Hematopoietic multipotent progenitor cell treated with erythropoietin and hydrocortisone succinate and interleukin-3 and kit ligand, for 15 days (in vitro differentiated cells): ENCODE data around the gene LAT.

Experiments used
- DNase-seq: peaks from one replicate; pipeline ENCODE4 v3.0.0-alpha.2; 2015; ENCODE audit warnings: low spot score

LAT gene

GRCh38 chr16:29007730-29008593, 23.1 kb downstream of the LAT start:
- peak; percentile 90 for DNase-seq

- DNase-seq, result peak; percentile 88
These were observed 24.4 kb downstream of the LAT start for GRCh38 chr16:29009050-29009837.

GRCh38 chr16:29009838-29010166, 24.9 kb downstream of the LAT start:
- DNase-seq, result peak; percentile 26

- peak; percentile 18 for DNase-seq
These were observed 26.3 kb downstream of the LAT start for GRCh38 chr16:29011112-29011511.

DNA sequence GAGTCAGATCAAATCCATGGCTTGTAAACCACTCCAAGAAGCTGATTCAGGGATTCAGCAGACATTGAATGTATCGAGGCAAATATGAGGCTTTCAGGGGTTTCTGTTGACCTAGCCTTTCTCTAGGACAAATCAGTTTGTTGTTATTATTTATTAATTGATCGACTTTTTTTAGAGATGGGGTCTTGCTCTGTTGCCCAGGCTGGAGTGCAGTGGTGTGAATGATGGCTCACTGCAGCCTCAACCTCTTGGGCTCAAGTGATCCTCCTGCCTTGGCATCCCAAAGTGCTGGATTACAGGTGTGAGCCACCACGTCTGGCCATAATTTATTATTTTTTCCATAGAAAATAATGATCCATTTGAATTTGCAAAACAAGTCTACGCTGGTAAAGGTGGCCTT, 27.0 kb downstream of the LAT start:
- no peak for DNase-seq

GRCh38 chr16:29012913-29013553, 28.2 kb downstream of the LAT start:
- DNase-seq, result no peak

DNA sequence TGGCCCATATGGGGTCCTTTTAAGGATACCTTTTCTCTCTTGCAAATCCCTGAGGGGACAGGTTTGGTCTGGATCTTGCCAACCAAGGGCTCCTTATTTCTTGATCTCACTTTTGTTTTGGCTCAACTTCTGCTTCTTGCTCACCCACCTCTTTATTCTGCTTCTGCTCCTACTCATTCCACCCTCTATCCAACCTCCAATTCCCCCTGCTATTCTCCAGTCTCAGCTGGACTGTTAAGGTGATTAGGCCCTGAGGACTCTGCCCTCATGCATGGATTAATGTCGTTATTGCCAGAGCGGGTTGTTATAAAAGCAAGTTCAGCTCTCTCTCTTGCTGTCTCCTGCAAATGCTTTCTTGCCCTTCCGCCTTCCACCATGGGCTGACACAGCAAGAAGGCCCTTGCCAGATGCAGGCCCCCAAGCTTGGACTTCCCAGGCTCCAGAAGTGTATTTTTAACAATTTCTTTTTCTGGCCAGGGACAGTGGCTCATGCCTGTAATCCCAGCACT, 29.8 kb downstream of the LAT start:
- no peak for DNase-seq

GRCh38 chr16:29022196-29022595, 37.3 kb downstream of the LAT start:
- no peak for DNase-seq

DNA sequence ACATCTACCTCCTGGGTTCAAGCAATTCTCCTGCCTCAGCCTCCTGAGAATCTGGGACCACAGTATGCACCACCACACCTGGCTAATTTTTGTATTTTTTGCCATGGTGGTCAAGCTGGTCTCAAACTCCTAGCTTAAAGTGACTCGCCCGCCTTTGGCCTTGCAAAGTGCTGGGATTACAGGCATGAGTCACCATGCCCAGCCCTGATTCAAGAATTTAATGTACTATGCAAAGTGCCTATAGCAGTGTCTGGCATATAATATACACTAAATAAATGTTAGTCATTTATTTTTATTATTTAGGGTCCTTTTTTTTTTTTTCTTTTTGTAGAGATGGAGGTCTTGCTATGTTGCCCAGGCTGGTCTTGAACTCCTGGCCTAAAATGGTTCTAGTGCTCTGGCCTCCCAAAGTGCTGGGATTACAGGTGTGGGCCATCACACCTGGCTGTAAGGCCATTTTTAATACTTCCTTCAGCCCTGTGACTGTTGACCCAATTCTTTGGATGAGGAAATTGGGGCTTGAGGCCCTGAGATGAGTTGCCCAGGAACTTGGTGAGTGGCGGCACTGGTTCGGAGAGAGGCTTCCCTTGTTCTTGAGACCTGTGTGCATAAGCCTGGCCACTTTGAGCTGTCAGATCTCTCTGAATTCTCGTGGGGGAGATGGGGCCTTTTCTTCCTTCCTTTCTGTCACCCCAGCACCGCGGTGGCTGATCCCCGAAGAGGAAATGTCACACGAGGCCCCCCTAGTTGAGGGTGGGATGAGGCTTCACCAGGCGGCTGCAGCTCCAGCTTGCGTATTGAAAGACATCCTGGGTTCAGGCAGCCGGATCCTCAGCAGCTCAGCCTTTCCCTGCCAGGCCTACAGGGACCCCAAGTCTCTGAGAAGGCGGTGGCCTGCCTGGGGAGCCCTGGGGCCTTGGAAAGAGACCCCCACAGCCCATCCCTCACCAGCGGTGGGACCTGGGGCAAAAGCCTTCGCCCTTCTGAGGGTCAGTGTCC, 38.7 kb downstream of the LAT start:
- no peak for DNase-seq

GRCh38 chr16:29024278-29024677, 39.4 kb downstream of the LAT start:
- DNase-seq, result no peak

- DNase-seq, result no peak
These were observed 40.4 kb downstream of the LAT start for GRCh38 chr16:29025218-29025617.

- no peak for DNase-seq
These were observed 40.9 kb downstream of the LAT start for GRCh38 chr16:29025735-29026134.

DNA sequence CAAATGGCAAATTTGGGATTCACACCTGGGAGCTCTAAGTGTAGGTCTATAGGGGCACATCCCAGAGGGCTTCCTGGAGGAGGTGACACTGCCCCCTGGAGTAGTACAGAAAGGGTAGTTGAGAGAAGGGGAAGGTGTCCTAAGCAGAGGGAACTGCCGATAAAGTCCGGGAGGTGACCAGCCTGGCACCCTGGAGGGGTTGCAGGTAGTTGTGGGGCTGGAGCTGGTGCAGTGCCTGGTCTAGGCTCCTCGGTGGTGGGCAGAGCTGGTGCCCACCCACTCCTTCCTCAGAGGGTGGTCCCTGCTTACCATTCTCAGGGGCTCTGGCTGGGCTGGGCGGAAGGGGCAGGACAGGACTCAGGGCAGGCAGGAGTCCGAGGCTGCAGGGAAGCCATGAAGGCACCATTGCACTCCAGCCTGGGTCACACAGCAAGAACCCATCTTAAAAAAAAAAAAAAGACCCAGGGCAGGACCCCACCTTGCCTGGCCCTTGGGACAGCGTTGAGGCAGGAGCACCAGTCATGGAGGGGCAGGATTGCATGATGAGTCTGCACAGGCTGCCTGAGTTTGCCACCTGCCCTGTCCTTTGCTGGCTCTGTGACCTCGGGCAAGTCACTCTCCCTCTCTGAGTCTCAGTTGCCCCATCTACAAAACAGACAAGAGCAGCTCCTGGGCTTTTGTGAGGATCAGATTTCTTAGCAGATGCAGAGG, 43.8 kb downstream of the LAT start:
- no peak for DNase-seq

DNA sequence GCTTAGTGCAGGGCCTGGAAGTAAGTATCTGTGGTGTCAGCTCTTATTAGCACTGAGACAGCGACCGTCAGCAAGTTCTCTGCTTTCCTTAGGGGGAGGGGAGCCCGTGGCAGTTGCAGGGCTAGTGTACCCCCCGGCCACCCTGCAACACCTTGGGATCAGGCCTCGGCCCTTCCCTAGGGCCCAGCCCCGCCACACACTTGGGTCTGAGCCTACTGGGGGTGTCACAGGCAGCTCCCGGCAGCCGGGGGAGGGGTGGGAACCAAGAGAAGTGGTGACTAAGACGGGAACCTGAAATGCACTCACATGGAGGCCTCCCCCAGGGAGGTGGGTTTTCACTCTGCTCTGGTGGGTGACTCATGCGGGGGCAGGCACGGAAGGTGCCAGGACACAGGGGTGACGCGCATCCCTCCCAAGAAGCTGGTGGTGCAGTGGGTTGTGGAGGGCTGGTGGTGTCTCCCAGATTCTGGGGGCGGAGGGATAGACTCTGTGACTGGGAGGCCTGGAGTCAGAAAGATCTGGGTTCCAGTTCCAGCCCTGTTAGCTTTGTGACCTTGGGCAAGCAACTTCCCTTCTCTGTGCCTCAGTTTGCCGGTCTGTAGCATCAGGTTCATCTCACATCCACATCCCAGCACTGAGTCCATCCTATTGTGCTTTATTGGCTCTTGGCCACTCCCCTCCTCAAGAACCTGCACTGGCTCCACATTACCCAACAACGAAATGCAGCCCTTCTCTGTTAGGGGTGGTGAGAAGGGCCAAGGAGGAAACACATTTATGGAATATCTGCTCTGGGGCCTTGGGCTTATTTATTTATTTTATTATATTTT, 44.5 kb downstream of the LAT start:
- DNase-seq, result no peak

- no peak for DNase-seq
These were observed 45.4 kb downstream of the LAT start for GRCh38 chr16:29030086-29030840.
